H1 (cell line): Measurements from ENCODE around the gene CPNE8. TPM values are rescaled to one million over a fixed set of nuclear protein-coding genes. Genes with fewer than 3 reads are reported as not detected.

ENCODE experiments used
- CTCF ChIA-PET: fragments of 300-600 bp; sonication (Branson Sonifier 250); formaldehyde crosslinking; loops from one replicate; lab custom pipeline; 2021; ENCODE audit not compliant: partially characterized antibody; lab: Charles Lee
- POLR2A ChIA-PET: fragments of 300-600 bp; sonication (Branson Sonifier 250); formaldehyde crosslinking; loops from one replicate; lab custom pipeline; 2021; ENCODE audit warnings: inconsistent platforms; ENCODE audit not compliant: partially characterized antibody; lab: Charles Lee
- DNase-seq, 2 experiments: peaks; one replicate each; pipeline versions ENCODE4 v3.0.0 to v3.0.0-alpha.2; 2010 to 2022; ENCODE audit warnings: low spot score in 2 of 2, low read depth in 1 of 2, mixed read lengths in 1 of 2
- FAIRE-seq: peaks from 2 replicates; lab custom pipeline; 2011; peaks lifted over from hg19 to GRCh38; lab: Jason Lieb, UNC
- H2AFZ ChIP-seq: 2 replicates; pipeline ENCODE4 v1.8.1; 2012; ENCODE audit warnings: low read length, inconsistent platforms
- H2AK5ac ChIP-seq: 2 replicates; pipeline ENCODE4 v1.6.1; 2013; ENCODE audit warnings: low read depth, low read length
- H2BK120ac ChIP-seq: replicated peaks from 2 replicates; pipeline ENCODE3; 2013; ENCODE audit warnings: low read depth, low read length, inconsistent platforms
- H2BK12ac ChIP-seq: 2 replicates; pipeline ENCODE4 v1.6.1; 2013; ENCODE audit warnings: low read depth, low read length
- H2BK15ac ChIP-seq: 2 replicates; pipeline ENCODE4 v1.6.1; 2013; ENCODE audit warnings: low read length
- H2BK20ac ChIP-seq: 2 replicates; pipeline ENCODE4 v1.6.1; 2013; ENCODE audit warnings: low read length
- H2BK5ac ChIP-seq: 2 replicates; pipeline ENCODE4 v1.6.1; 2013; ENCODE audit warnings: low read depth, low read length
- H3K14ac ChIP-seq: 2 replicates; pipeline ENCODE4 v1.6.1; 2013; ENCODE audit warnings: inconsistent platforms; ENCODE audit not compliant: insufficient read length
- H3K18ac ChIP-seq: 2 replicates; pipeline ENCODE4 v1.6.1; 2013; ENCODE audit warnings: low read length; ENCODE audit errors: extremely low read depth
- H3K23ac ChIP-seq: 2 replicates; pipeline ENCODE4 v1.6.1; 2013; ENCODE audit warnings: inconsistent platforms; ENCODE audit not compliant: insufficient read length
- H3K23me2 ChIP-seq: 2 replicates; pipeline ENCODE4 v1.6.1; 2013; ENCODE audit warnings: low read depth, low read length
- H3K27ac ChIP-seq: 2 replicates; pipeline ENCODE4 v1.6.1; 2011; ENCODE audit warnings: low read depth, low read length, inconsistent platforms
- H3K27me3 ChIP-seq, 4 experiments: replicated peaks in 1 of 4; 1 replicate in 1 of 4; 2 replicates in 3 of 4; pipeline versions ENCODE4 v1.6.1 to v1.8.1; 2011 to 2013; ENCODE audit warnings: low read length in 3 of 4, mild to moderate bottlenecking in 3 of 4, inconsistent platforms in 2 of 4, mixed read lengths in 2 of 4, moderate library complexity in 1 of 4; ENCODE audit not compliant: control insufficient read depth in 3 of 4, insufficient read depth in 3 of 4; ENCODE audit errors: extremely low read depth in 1 of 4
- H3K36me3 ChIP-seq, 4 experiments: 2 replicates each; pipeline versions ENCODE4 v1.6.1 to v1.8.1; 2011 to 2013; ENCODE audit warnings: mild to moderate bottlenecking in 4 of 4, low read length in 3 of 4, moderate library complexity in 2 of 4, control low read depth in 1 of 4, inconsistent platforms in 1 of 4; ENCODE audit not compliant: insufficient read depth in 4 of 4, control insufficient read depth in 2 of 4
- H3K4ac ChIP-seq: replicated peaks from 2 replicates; pipeline ENCODE3; 2013; ENCODE audit warnings: low read length, low read depth, mixed read lengths, inconsistent platforms; ENCODE audit not compliant: insufficient read length
- H3K4me1 ChIP-seq, 4 experiments: replicated peaks in 1 of 4; 1 replicate in 1 of 4; 2 replicates in 3 of 4; pipeline versions ENCODE4 v1.6.1 to v1.8.1; 2011 to 2013; ENCODE audit warnings: low read length in 3 of 4, inconsistent platforms in 2 of 4, mixed read lengths in 1 of 4; ENCODE audit not compliant: insufficient read depth in 4 of 4, control insufficient read depth in 3 of 4
- H3K4me2 ChIP-seq, 2 experiments: 2 replicates each; pipeline versions ENCODE4 v1.6.1 to v1.8.1; 2011 to 2013; ENCODE audit warnings: low read depth in 2 of 2, low read length in 2 of 2, control low read depth in 1 of 2, inconsistent platforms in 1 of 2, mild to moderate bottlenecking in 1 of 2; ENCODE audit not compliant: insufficient read depth in 1 of 2
- H3K4me3 ChIP-seq, 4 experiments: fragments of 200-600, 300-600 bp in 1 of 4; sonication (generic), shearing (Covaris generic), sonication (Bioruptor Twin) in 1 of 4; 2 replicates each; pipeline versions ENCODE4 v1.5.1 to v1.8.1; 2011 to 2016; ENCODE audit warnings: low read length in 4 of 4, low read depth in 3 of 4, control low read depth in 2 of 4, inconsistent platforms in 2 of 4, mild to moderate bottlenecking in 2 of 4, mixed read lengths in 1 of 4, moderate library complexity in 1 of 4; ENCODE audit not compliant: insufficient read depth in 2 of 4; ENCODE audit errors: extremely low read depth in 1 of 4
- H3K56ac ChIP-seq: replicated peaks from 2 replicates; pipeline ENCODE3; 2013; ENCODE audit warnings: low read depth, mild to moderate bottlenecking, mixed read lengths, low read length, inconsistent platforms; ENCODE audit not compliant: insufficient read length
- H3K79me1 ChIP-seq: 2 replicates; pipeline ENCODE4 v1.6.1; 2013; ENCODE audit warnings: low read depth, low read length, control low read depth
- H3K79me2 ChIP-seq, 2 experiments: 2 replicates each; pipeline versions ENCODE4 v1.6.1 to v1.8.1; 2012 to 2013; ENCODE audit warnings: low read length in 2 of 2, mild to moderate bottlenecking in 2 of 2, inconsistent platforms in 1 of 2; ENCODE audit not compliant: insufficient read depth in 2 of 2, control insufficient read depth in 1 of 2
- H3K9ac ChIP-seq, 4 experiments: replicated peaks in 1 of 4; 1 replicate in 1 of 4; 2 replicates in 3 of 4; pipeline versions ENCODE4 v1.6.1 to v1.8.1; 2011 to 2013; ENCODE audit warnings: low read depth in 3 of 4, low read length in 3 of 4, control low read depth in 2 of 4, mild to moderate bottlenecking in 2 of 4, moderate library complexity in 2 of 4, inconsistent platforms in 1 of 4; ENCODE audit errors: extremely low read depth in 1 of 4
- H3K9me3 ChIP-seq, 2 experiments: 2 replicates each; pipeline versions ENCODE4 v1.6.1 to v1.8.1; 2012 to 2013; ENCODE audit warnings: mild to moderate bottlenecking in 2 of 2, moderate library complexity in 2 of 2, control low read depth in 1 of 2, inconsistent platforms in 1 of 2, low read depth in 1 of 2, low read length in 1 of 2, mixed read lengths in 1 of 2; ENCODE audit not compliant: insufficient read depth in 2 of 2
- H4K20me1 ChIP-seq, 2 experiments: replicated peaks in 1 of 2; 2 replicates each; pipeline versions ENCODE3 to v1.8.1; 2011 to 2013; ENCODE audit warnings: inconsistent platforms in 2 of 2, low read length in 2 of 2, mild to moderate bottlenecking in 1 of 2; ENCODE audit not compliant: insufficient read depth in 2 of 2, control insufficient read depth in 1 of 2
- H4K5ac ChIP-seq: 2 replicates; pipeline ENCODE4 v1.6.1; 2013; ENCODE audit warnings: low read length, low read depth, mixed read lengths, inconsistent platforms; ENCODE audit not compliant: insufficient read length
- H4K8ac ChIP-seq: 2 replicates; pipeline ENCODE4 v1.8.0; 2013; ENCODE audit warnings: mild to moderate bottlenecking, moderate library complexity, low read length, inconsistent platforms; ENCODE audit not compliant: insufficient read depth; ENCODE audit errors: extremely low read depth
- H4K91ac ChIP-seq: replicated peaks from 2 replicates; pipeline ENCODE3; 2013; ENCODE audit warnings: low read length, mixed read lengths, inconsistent platforms; ENCODE audit not compliant: insufficient read length
- CTBP2 ChIP-seq: IDR thresholded peaks from 2 replicates; pipeline ENCODE4 v1.7.0; 2011; ENCODE audit warnings: borderline replicate concordance, mild to moderate bottlenecking, moderate library complexity, mixed read lengths, low read length; ENCODE audit not compliant: insufficient read depth, insufficient read length
- EP300 ChIP-seq, 2 experiments: IDR thresholded peaks; 1 replicate in 1 of 2; 2 replicates in 1 of 2; pipeline ENCODE4 v1.6.1; 2011 to 2012; ENCODE audit warnings: low read depth in 2 of 2, low read length in 2 of 2, mild to moderate bottlenecking in 2 of 2, borderline replicate concordance in 1 of 2, inconsistent platforms in 1 of 2, moderate library complexity in 1 of 2
- FOSL1 ChIP-seq: IDR thresholded peaks from 2 replicates; pipeline ENCODE4 v1.6.1; 2011; ENCODE audit warnings: mild to moderate bottlenecking, low read depth, low read length, moderate library complexity; ENCODE audit not compliant: insufficient read depth
- HDAC6 ChIP-seq: IDR thresholded peaks from one replicate; pipeline ENCODE4 v1.7.1; 2012; ENCODE audit warnings: low read depth, mild to moderate bottlenecking, inconsistent platforms, low read length, moderate library complexity
- MAFK ChIP-seq: IDR thresholded peaks from 2 replicates; pipeline ENCODE4 v1.6.1; 2012; ENCODE audit warnings: low read depth, mild to moderate bottlenecking, improper control_type of control experiment, low read length
- SRF ChIP-seq: IDR thresholded peaks from 2 replicates; pipeline ENCODE4 v1.6.1; 2011; ENCODE audit warnings: mild to moderate bottlenecking, low read depth, low read length, moderate library complexity
- TAF7 ChIP-seq: optimal IDR thresholded peaks from 2 replicates; pipeline ENCODE3; 2011; ENCODE audit warnings: low read depth, mild to moderate bottlenecking, inconsistent platforms, low read length, moderate library complexity, borderline replicate concordance
- TBP ChIP-seq: IDR thresholded peaks from 2 replicates; pipeline ENCODE4 v1.6.1; 2011; ENCODE audit warnings: low read depth, low read length, improper control_type of control experiment
- WGBS, 2 experiments: shearing (Covaris generic) in 1 of 2; methylation state at CpG; one replicate each; pipeline versions ENCODE4 v1.1.6 to v1.1.7; 2013 to 2015; ENCODE audit warnings: low lambda C conversion rate in 2 of 2, mixed read lengths in 2 of 2, inconsistent platforms in 1 of 2, low coverage in 1 of 2, missing lambda C conversion rate in 1 of 2; ENCODE audit not compliant: insufficient replicate concordance in 2 of 2, insufficient coverage in 1 of 2, insufficient read length in 1 of 2; ENCODE audit errors: extremely low coverage in 1 of 2, missing lambda C conversion rate in 1 of 2; 5-methylcytosine and 5-hydroxymethylcytosine counted together
- polyA plus RNA-seq, 7 experiments: library from polyadenylated mRNA; depleted of rRNA in 3 of 7; stranded (reverse) in 5 of 7; unstranded in 2 of 7; fragments of >200 nt in 5 of 7; fragments of 200-250 nt in 2 of 7; gene quantifications; 1 replicate in 5 of 7; 2 replicates in 1 of 7; 4 replicates in 1 of 7; pipeline versions ENCODE4 v1.2.1 to v1.2.3, GENCODE V29; 2011 to 2013; ENCODE audit warnings: missing spikeins in 2 of 7, mixed read lengths in 2 of 7
- total RNA-seq: library from RNA; stranded (reverse); fragmentation: NEBNext Ultra II Directional; extraction: Animal tissue kit (Norgen Biotek cat#: 25700); gene quantifications from 2 replicates; pipeline ENCODE4 v1.2.1, GENCODE V29; 2021

Gene CPNE8
- total and polyA plus RNA-seq, 2 of the 8 experiments (the other 6 are each of a cell fraction or from before 2014, with no cell fraction given) = 2.5 to 6.8 TPM

DNA sequence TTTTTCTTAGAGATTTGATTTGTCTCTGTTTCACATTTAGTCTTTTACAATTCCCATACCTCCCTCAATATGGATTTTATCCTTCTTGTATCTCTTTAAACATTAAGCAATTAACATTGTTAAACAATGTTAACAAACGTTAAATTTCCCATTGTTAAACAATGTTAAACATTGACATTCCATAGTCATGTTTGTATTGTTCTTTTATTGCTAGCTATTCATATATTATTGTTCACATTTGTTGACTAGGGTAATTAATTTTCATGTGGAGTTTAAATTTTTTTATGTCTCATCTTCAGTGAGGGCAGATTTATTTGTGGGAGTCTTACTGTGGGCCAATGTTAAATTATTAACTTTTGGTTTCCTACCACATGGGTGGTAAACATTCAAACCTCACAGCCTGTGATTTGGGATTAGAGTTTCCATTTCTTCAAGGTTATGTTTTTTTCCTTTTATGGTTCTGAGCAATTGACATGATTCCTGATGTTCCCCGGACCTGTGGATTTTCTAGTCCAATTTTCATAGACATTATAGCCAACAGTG lies 294.5 kb downstream of the CPNE8 start:
- DNase-seq (no peak), FAIRE-seq (no peak)
- Histone ChIP-seq H3K23me2 (no peaks in the 10 kb centered on the region), H2AK5ac (no peak overlapping the region), H4K5ac (no peak overlapping the region), H3K4ac (no peak overlapping the region), H3K4me2 (no peak overlapping the region), H3K4me1 (no peaks in the 10 kb centered on the region), H2BK12ac (no peak overlapping the region), H4K20me1 (no peaks in the 10 kb centered on the region), H4K8ac (no peak overlapping the region), H3K36me3 (no peaks in the 10 kb centered on the region), H3K79me1 (no peaks in the 10 kb centered on the region), H2AFZ (no peak overlapping the region), H3K14ac (no peak overlapping the region), H3K18ac (no peak overlapping the region), H2BK5ac (no peak overlapping the region), H3K27me3 (no peaks in the 10 kb centered on the region; a peak in 1 of 7 replicates), H2BK15ac (no peak overlapping the region), H3K79me2 (no peaks in the 10 kb centered on the region), H3K56ac (no peak overlapping the region), H4K91ac (no peak overlapping the region), H2BK120ac (no peak overlapping the region), H3K27ac (no peak overlapping the region), H3K9me3 (no peaks in the 10 kb centered on the region), H3K23ac (no peak overlapping the region), H2BK20ac (no peak overlapping the region), H3K4me3 (no peak overlapping the region), H3K9ac (no peak overlapping the region)
- POLR2A ChIA-PET = no interaction called here
- 86% methylated on average over 2 of the region's 2 CpGs; no CpG with 5 or more reads in 1 of the 2 experiments for WGBS, 2 experiments
- CTCF ChIA-PET = no interaction called here
- TF ChIP-seq FOSL1 = no peak
- TF ChIP-seq TAF7 = no peak
- TF ChIP-seq MAFK = no peak
- TF ChIP-seq CTBP2 = no peak
- no peak for TF ChIP-seq SRF
- no peak for TF ChIP-seq HDAC6
- TF ChIP-seq EP300 (IDR thresholded peaks at IDR 0.05; ENCODE audit: borderline replicate concordance in 1 of 2, low read depth in 2 of 2, low read length in 2 of 2) = no peak
- no peak for TF ChIP-seq TBP
